ENCODE data around the gene TSPYL6. TPM values are rescaled to one million over a fixed set of nuclear protein-coding genes. Genes with fewer than 3 reads are reported as not detected.

Gene TSPYL6
- total and polyA plus RNA-seq, 12 donors, result 0.11 TPM; not detected in 11

GRCh38 chr2:54247115-54247514 lies 8.9 kb downstream of the TSPYL6 start:
- intact Hi-C loops (cut with DNase I), result no loop called here
- Histone ChIP-seq H3K4me1 (replicated peaks in 1 of 2) (no peaks in the 10 kb centered on the region), H3K27me3 (no peaks in the 10 kb centered on the region), H3K27ac (no peak overlapping the region), H3K9me3 (replicated peaks in 1 of 3) (no peaks in the 10 kb centered on the region), H3K36me3 (replicated peaks in 1 of 2) (no peaks in the 10 kb centered on the region), H3K4me3 (no peak overlapping the region)
- TF ChIP-seq CTCF (IDR thresholded peaks at IDR 0.05), result no peak
- TF ChIP-seq POLR2A (IDR thresholded peaks at IDR 0.05), result no peak
- no peak for DNase-seq
- WGBS, 4 donors, result 61 to 88% (median 71%) methylated on average over 1 of the region's 1 CpG

GRCh38 chr2:54240515-54241469 lies 15.2 kb downstream of the TSPYL6 start:
- intact Hi-C loops (cut with DNase I), result no loop called here
- Histone ChIP-seq H3K4me3 (no peak overlapping the region), H3K4me1 (replicated peaks in 1 of 2) (no peaks in the 10 kb centered on the region), H3K27me3 (no peaks in the 10 kb centered on the region), H3K27ac (peak overlapping the region in 2 of 5 donors; percentile 10 to 15), H3K9me3 (replicated peaks in 1 of 3) (no peaks in the 10 kb centered on the region), H3K36me3 (replicated peaks in 1 of 2) (no peaks in the 10 kb centered on the region)
- no peak for TF ChIP-seq POLR2A (IDR thresholded peaks at IDR 0.05)
- no peak for TF ChIP-seq CTCF (IDR thresholded peaks at IDR 0.05)
- WGBS, 4 donors, result 61 to 74% (median 70%) methylated on average over 5 of the region's 5 CpGs
- DNase-seq, result no peak

- no peaks in the 10 kb centered on the region for H3K36me3 ChIP-seq (replicated peaks in 1 of 2)
Observed at GRCh38 chr2:54239427-54239826, 16.6 kb downstream of the TSPYL6 start.

GRCh38 chr2:54237428-54237827 lies 18.6 kb downstream of the TSPYL6 start:
- Histone ChIP-seq H3K27me3 (no peaks in the 10 kb centered on the region), H3K4me3 (no peak overlapping the region), H3K36me3 (replicated peaks in 1 of 2) (no peaks in the 10 kb centered on the region), H3K4me1 (replicated peaks in 1 of 2) (no peaks in the 10 kb centered on the region), H3K9me3 (replicated peaks in 1 of 3) (no peaks in the 10 kb centered on the region), H3K27ac (no peak overlapping the region)
- intact Hi-C loops (cut with DNase I), result no loop called here
- WGBS, 4 donors, result 98 to 99% (median 98%) methylated on average over 2 of the region's 2 CpGs
- no peak for DNase-seq
- TF ChIP-seq POLR2A (IDR thresholded peaks at IDR 0.05) (no peak), CTCF (IDR thresholded peaks at IDR 0.05) (no peak)

More at GRCh38 chr2:54239427-54239826, 16.6 kb downstream of the TSPYL6 start:
- Histone ChIP-seq H3K27ac (no peak overlapping the region), H3K27me3 (no peaks in the 10 kb centered on the region), H3K4me3 (no peak overlapping the region), H3K9me3 (replicated peaks in 1 of 3) (no peaks in the 10 kb centered on the region), H3K4me1 (replicated peaks in 1 of 2) (no peaks in the 10 kb centered on the region)
- DNase-seq, result no peak
- TF ChIP-seq POLR2A (IDR thresholded peaks at IDR 0.05) (no peak), CTCF (IDR thresholded peaks at IDR 0.05) (no peak)
- 97 to 100% (median 100%) methylated on average over 1 of the region's 1 CpG for WGBS, 4 donors
- intact Hi-C loops (cut with DNase I), result no loop called here
